Measurements from ENCODE around the gene WDR87.

Gene WDR87

GRCh38 chr19:37906869-37907734, 708 bp upstream of the WDR87 start, which contains the start of gene SIPA1L3:
TSS of gene SIPA1L3 (plus strand) at chr19:37907208. CDS start at chr19:38081566, 174,358 bp downstream.
- H3K36me3 ChIP-seq (ENCODE audit: control insufficient read depth in 1 of 2, insufficient read depth in 2 of 2, low read length in 2 of 2): no peaks in the 10 kb centered on the region
- peak within 1 kb of the TSS; percentile 74 to 94 for H3K4me3 ChIP-seq (ENCODE audit: low read depth in 1 of 2, low read length in 2 of 2)
- peaks cover 7 to 12% of the 10 kb centered on the region in 2 donors for H3K4me1 ChIP-seq (ENCODE audit: control insufficient read depth in 1 of 2, insufficient read depth in 2 of 2, low read length in 2 of 2)
- no peak within 1 kb of the TSS for H3K27ac ChIP-seq (ENCODE audit: low read length)
- H3K27me3 ChIP-seq (ENCODE audit: low read depth, low read length): no peaks in the 10 kb centered on the region
- H3K9me3 ChIP-seq (ENCODE audit: control insufficient read depth in 1 of 2, low read length in 2 of 2): no peaks in the 10 kb centered on the region

- Histone ChIP-seq H3K9me3 (ENCODE audit: control insufficient read depth in 1 of 2, low read length in 2 of 2) (no peaks in the 10 kb centered on the region), H3K4me1 (ENCODE audit: control insufficient read depth in 1 of 2, insufficient read depth in 2 of 2, low read length in 2 of 2) (peaks cover 0 to 5% of the 10 kb centered on the region in 2 donors), H3K27ac (ENCODE audit: low read length) (no peak overlapping the region), H3K27me3 (ENCODE audit: low read depth, low read length) (no peaks in the 10 kb centered on the region), H3K36me3 (ENCODE audit: control insufficient read depth in 1 of 2, insufficient read depth in 2 of 2, low read length in 2 of 2) (no peaks in the 10 kb centered on the region), H3K4me3 (ENCODE audit: low read depth in 1 of 2, low read length in 2 of 2) (no peak overlapping the region)
Measured at GRCh38 chr19:37903096-37903495, 3.3 kb downstream of the WDR87 start.

- no peak overlapping the region for H3K27ac ChIP-seq (ENCODE audit: low read length)
Measured at GRCh38 chr19:37902668-37903067, 3.7 kb downstream of the WDR87 start.

DNA sequence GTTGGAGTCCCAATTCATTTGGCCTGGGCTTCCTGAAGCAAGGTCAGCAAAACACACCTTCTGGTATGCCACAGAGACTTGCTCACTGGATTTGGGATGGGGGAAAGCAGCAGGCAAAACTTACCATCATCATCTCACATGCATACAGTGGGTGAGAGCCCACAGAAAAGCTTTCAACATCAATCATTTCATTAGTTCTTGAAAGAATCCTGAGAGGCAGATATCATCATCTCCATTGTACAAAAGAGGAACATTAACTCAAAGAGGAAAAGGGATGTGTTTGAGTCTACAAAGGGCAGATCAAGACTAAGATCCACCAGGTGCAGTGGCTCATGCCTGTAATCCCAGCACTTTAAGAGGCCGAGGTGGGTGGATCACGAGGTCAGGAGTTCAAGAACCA, 6.4 kb downstream of the WDR87 start:
- no peak overlapping the region for H3K4me3 ChIP-seq (ENCODE audit: low read depth in 1 of 2, low read length in 2 of 2)
- H3K27me3 ChIP-seq (ENCODE audit: low read depth, low read length): no peaks in the 10 kb centered on the region
- H3K9me3 ChIP-seq (ENCODE audit: control insufficient read depth in 1 of 2, low read length in 2 of 2): no peaks in the 10 kb centered on the region
- no peak overlapping the region for H3K27ac ChIP-seq (ENCODE audit: low read length)
- no peaks in the 10 kb centered on the region for H3K4me1 ChIP-seq (ENCODE audit: control insufficient read depth in 1 of 2, insufficient read depth in 2 of 2, low read length in 2 of 2)
- no peaks in the 10 kb centered on the region for H3K36me3 ChIP-seq (ENCODE audit: control insufficient read depth in 1 of 2, insufficient read depth in 2 of 2, low read length in 2 of 2)

More at GRCh38 chr19:37902668-37903067, 3.7 kb downstream of the WDR87 start:
- peaks cover 0 to 1% of the 10 kb centered on the region in 2 donors for H3K4me1 ChIP-seq (ENCODE audit: control insufficient read depth in 1 of 2, insufficient read depth in 2 of 2, low read length in 2 of 2)
- H3K4me3 ChIP-seq (ENCODE audit: low read depth in 1 of 2, low read length in 2 of 2): no peak overlapping the region
- no peaks in the 10 kb centered on the region for H3K36me3 ChIP-seq (ENCODE audit: control insufficient read depth in 1 of 2, insufficient read depth in 2 of 2, low read length in 2 of 2)
- no peaks in the 10 kb centered on the region for H3K27me3 ChIP-seq (ENCODE audit: low read depth, low read length)
- no peaks in the 10 kb centered on the region for H3K9me3 ChIP-seq (ENCODE audit: control insufficient read depth in 1 of 2, low read length in 2 of 2)

DNA sequence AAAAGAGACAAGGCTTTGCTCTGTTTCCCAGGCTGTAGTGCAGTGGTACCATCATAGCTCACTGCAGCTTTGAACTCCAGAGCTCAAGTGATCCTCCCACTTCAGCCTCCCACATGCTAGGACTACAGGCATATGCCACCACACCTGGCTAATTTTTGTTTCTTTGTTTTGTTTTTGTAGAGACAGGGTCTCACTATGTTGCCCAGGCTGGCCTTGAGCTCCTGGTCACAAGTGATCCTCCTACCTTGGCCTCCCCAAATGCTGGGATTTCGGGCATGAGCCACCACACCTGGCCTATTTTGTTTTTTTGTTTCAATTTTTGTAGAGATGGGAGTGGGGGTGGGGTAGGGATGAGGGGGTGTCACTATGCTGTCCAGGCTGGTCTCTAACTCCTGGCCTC, 6.9 kb downstream of the WDR87 start:
- no peak overlapping the region for H3K4me3 ChIP-seq (ENCODE audit: low read depth in 1 of 2, low read length in 2 of 2)
- no peaks in the 10 kb centered on the region for H3K4me1 ChIP-seq (ENCODE audit: control insufficient read depth in 1 of 2, insufficient read depth in 2 of 2, low read length in 2 of 2)
- H3K9me3 ChIP-seq (ENCODE audit: control insufficient read depth in 1 of 2, low read length in 2 of 2): no peaks in the 10 kb centered on the region
- no peak overlapping the region for H3K27ac ChIP-seq (ENCODE audit: low read length)
- no peaks in the 10 kb centered on the region for H3K36me3 ChIP-seq (ENCODE audit: control insufficient read depth in 1 of 2, insufficient read depth in 2 of 2, low read length in 2 of 2)
- H3K27me3 ChIP-seq (ENCODE audit: low read depth, low read length): no peaks in the 10 kb centered on the region

GRCh38 chr19:37896180-37896579, 10.2 kb downstream of the WDR87 start:
- Histone ChIP-seq H3K27ac (ENCODE audit: low read length) (no peak overlapping the region), H3K9me3 (ENCODE audit: control insufficient read depth in 1 of 2, low read length in 2 of 2) (no peaks in the 10 kb centered on the region), H3K27me3 (ENCODE audit: low read depth, low read length) (no peaks in the 10 kb centered on the region), H3K4me3 (ENCODE audit: low read depth in 1 of 2, low read length in 2 of 2) (no peak overlapping the region), H3K4me1 (ENCODE audit: control insufficient read depth in 1 of 2, insufficient read depth in 2 of 2, low read length in 2 of 2) (no peaks in the 10 kb centered on the region), H3K36me3 (ENCODE audit: control insufficient read depth in 1 of 2, insufficient read depth in 2 of 2, low read length in 2 of 2) (no peaks in the 10 kb centered on the region)

GRCh38 chr19:37893845-37894575, 12.4 kb downstream of the WDR87 start:
- no peaks in the 10 kb centered on the region for H3K27me3 ChIP-seq (ENCODE audit: low read depth, low read length)
- H3K4me1 ChIP-seq (ENCODE audit: control insufficient read depth in 1 of 2, insufficient read depth in 2 of 2, low read length in 2 of 2): no peaks in the 10 kb centered on the region
- no peaks in the 10 kb centered on the region for H3K9me3 ChIP-seq (ENCODE audit: control insufficient read depth in 1 of 2, low read length in 2 of 2)
- H3K36me3 ChIP-seq (ENCODE audit: control insufficient read depth in 1 of 2, insufficient read depth in 2 of 2, low read length in 2 of 2): no peaks in the 10 kb centered on the region
- no peak overlapping the region for H3K4me3 ChIP-seq (ENCODE audit: low read depth in 1 of 2, low read length in 2 of 2)
- H3K27ac ChIP-seq (ENCODE audit: low read length): no peak overlapping the region

DNA sequence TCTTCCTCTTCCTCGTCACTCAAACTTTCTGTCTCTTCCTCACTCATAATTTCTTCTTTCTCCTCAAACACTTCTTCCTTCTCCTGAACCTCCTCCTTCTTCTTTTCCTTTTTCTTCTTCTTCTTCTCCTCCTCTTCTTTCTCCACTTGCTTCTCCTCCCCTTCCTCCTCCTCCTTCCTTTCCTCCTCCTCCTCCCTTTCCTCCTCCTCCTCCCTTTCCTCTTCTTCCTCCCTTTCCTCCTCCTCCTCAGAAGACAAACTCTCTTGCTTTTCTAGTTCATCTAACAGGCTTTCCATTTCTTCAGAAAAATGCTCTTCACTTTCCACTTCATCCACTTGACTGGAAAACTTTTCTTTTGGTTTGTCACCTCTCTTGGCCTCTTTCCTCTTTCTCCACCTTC, 19.8 kb downstream of the WDR87 start:
- peaks cover 0 to 31% of the 10 kb centered on the region in 2 donors for H3K9me3 ChIP-seq (ENCODE audit: control insufficient read depth in 1 of 2, low read length in 2 of 2)
- no peaks in the 10 kb centered on the region for H3K36me3 ChIP-seq (ENCODE audit: control insufficient read depth in 1 of 2, insufficient read depth in 2 of 2, low read length in 2 of 2)
- no peaks in the 10 kb centered on the region for H3K27me3 ChIP-seq (ENCODE audit: low read depth, low read length)
- no peak overlapping the region for H3K4me3 ChIP-seq (ENCODE audit: low read depth in 1 of 2, low read length in 2 of 2)
- no peaks in the 10 kb centered on the region for H3K4me1 ChIP-seq (ENCODE audit: control insufficient read depth in 1 of 2, insufficient read depth in 2 of 2, low read length in 2 of 2)
- H3K27ac ChIP-seq (ENCODE audit: low read length): no peak overlapping the region

- Histone ChIP-seq H3K9me3 (ENCODE audit: control insufficient read depth in 1 of 2, low read length in 2 of 2) (peaks cover 0 to 32% of the 10 kb centered on the region in 2 donors), H3K27me3 (ENCODE audit: low read depth, low read length) (no peaks in the 10 kb centered on the region), H3K27ac (ENCODE audit: low read length) (no peak overlapping the region), H3K4me3 (ENCODE audit: low read depth in 1 of 2, low read length in 2 of 2) (no peak overlapping the region), H3K36me3 (ENCODE audit: control insufficient read depth in 1 of 2, insufficient read depth in 2 of 2, low read length in 2 of 2) (no peaks in the 10 kb centered on the region), H3K4me1 (ENCODE audit: control insufficient read depth in 1 of 2, insufficient read depth in 2 of 2, low read length in 2 of 2) (no peaks in the 10 kb centered on the region)
Measured at GRCh38 chr19:37885392-37885791, 21.0 kb downstream of the WDR87 start.

GRCh38 chr19:37877147-37877546, 29.2 kb downstream of the WDR87 start:
- Histone ChIP-seq H3K27ac (ENCODE audit: low read length) (no peak overlapping the region), H3K4me1 (ENCODE audit: control insufficient read depth in 1 of 2, insufficient read depth in 2 of 2, low read length in 2 of 2) (no peaks in the 10 kb centered on the region)

DNA sequence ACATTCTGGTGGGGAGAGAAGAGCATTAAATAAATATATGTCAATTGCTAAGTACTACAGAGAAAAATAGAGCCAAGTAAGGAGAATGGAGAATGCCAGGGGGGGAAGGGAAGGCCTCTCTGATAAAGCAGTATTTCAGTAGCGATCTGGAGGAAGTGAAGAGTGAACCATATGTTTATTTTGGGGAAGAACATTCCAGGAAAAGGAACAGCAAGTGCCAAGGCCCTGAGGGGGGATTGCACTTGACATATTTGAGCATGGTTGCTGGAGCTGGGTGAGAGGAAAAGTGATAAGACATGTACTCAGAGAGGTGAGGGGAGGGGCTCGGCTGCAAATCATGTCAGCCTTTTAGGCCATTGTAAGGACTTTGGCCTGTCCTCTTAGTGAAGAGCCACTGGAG, 30.4 kb downstream of the WDR87 start:
- Histone ChIP-seq H3K27ac (ENCODE audit: low read length) (no peak overlapping the region), H3K4me3 (ENCODE audit: low read depth in 1 of 2, low read length in 2 of 2) (no peak overlapping the region), H3K27me3 (ENCODE audit: low read depth, low read length) (no peaks in the 10 kb centered on the region), H3K4me1 (ENCODE audit: control insufficient read depth in 1 of 2, insufficient read depth in 2 of 2, low read length in 2 of 2) (no peaks in the 10 kb centered on the region), H3K36me3 (ENCODE audit: control insufficient read depth in 1 of 2, insufficient read depth in 2 of 2, low read length in 2 of 2) (no peaks in the 10 kb centered on the region), H3K9me3 (ENCODE audit: control insufficient read depth in 1 of 2, low read length in 2 of 2) (peaks cover 0 to 3% of the 10 kb centered on the region in 2 donors)

More at GRCh38 chr19:37877147-37877546, 29.2 kb downstream of the WDR87 start:
- Histone ChIP-seq H3K9me3 (ENCODE audit: control insufficient read depth in 1 of 2, low read length in 2 of 2) (peaks cover 0 to 6% of the 10 kb centered on the region in 2 donors), H3K27me3 (ENCODE audit: low read depth, low read length) (no peaks in the 10 kb centered on the region), H3K36me3 (ENCODE audit: control insufficient read depth in 1 of 2, insufficient read depth in 2 of 2, low read length in 2 of 2) (no peaks in the 10 kb centered on the region), H3K4me3 (ENCODE audit: low read depth in 1 of 2, low read length in 2 of 2) (no peak overlapping the region)

Measured in muscle layer of duodenum (tissue), 2 donors.